Fibroblast of lung (primary cell): ENCODE data around the gene EGR1.

ENCODE experiments used
- CTCF ChIP-seq, 2 donors: IDR thresholded peaks in 1 of 2; conservative IDR thresholded peaks in 1 of 2; 1 replicate in 1 of 2; 2 replicates in 1 of 2; pipeline ENCODE4 v1.5.1; 2011 to 2012; ENCODE audit warnings: low read length in 2 of 2, control low read depth in 1 of 2, inconsistent platforms in 1 of 2, low read depth in 1 of 2, mild to moderate bottlenecking in 1 of 2
- EZH2 ChIP-seq: IDR thresholded peaks from 2 replicates; pipeline ENCODE4 v1.5.1; 2012; ENCODE audit warnings: low read length, control low read depth, mild to moderate bottlenecking; ENCODE audit errors: missing control alignments

DNA sequence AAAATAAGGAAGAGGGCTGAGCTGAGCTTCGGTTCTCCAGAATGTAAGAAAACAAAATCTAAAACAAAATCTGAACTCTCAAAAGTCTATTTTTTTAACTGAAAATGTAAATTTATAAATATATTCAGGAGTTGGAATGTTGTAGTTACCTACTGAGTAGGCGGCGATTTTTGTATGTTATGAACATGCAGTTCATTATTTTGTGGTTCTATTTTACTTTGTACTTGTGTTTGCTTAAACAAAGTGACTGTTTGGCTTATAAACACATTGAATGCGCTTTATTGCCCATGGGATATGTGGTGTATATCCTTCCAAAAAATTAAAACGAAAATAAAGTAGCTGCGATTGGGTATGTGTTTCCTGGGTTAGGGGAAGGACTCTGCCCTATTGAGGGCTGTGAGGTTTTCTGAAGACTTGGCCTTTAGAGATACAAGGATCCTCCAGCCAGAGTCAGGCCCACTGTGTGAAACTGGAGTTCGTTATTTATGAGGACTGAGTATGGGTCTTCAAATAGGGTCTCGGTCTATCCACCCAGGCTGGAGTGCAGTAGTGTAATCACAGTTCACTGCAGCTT lies 3.8 kb downstream of the EGR1 start:
- TF ChIP-seq CTCF (conservative IDR thresholded peaks at IDR 0.05 in 1 of 2, IDR thresholded peaks at IDR 0.05 in 1 of 2; ENCODE audit: low read depth in 1 of 2, low read length in 2 of 2) (no peak), EZH2 (no peak)
